Endothelial cell of umbilical vein (primary cell): ENCODE results near the gene HHLA2.

Experiments
- CTCF ChIP-seq, 2 donors: IDR thresholded peaks; 1 replicate in 1 of 2; 2 replicates in 1 of 2; pipeline ENCODE4 v1.5.1; 2011; ENCODE audit warnings: low read length in 2 of 2, mild to moderate bottlenecking in 2 of 2, moderate library complexity in 2 of 2, control low read depth in 1 of 2, inconsistent platforms in 1 of 2, low read depth in 1 of 2; ENCODE audit not compliant: insufficient read depth in 1 of 2; ENCODE audit errors: extremely low read depth in 1 of 2
- EZH2 ChIP-seq: IDR thresholded peaks from 2 replicates; pipeline ENCODE4 v1.6.1; 2012; ENCODE audit warnings: borderline replicate concordance, low read depth, mild to moderate bottlenecking, moderate library complexity, low read length, inconsistent platforms; ENCODE audit not compliant: severe bottlenecking
- FOS ChIP-seq: IDR thresholded peaks from 2 replicates; pipeline ENCODE4 v1.6.1; 2011; ENCODE audit warnings: mild to moderate bottlenecking, low read length, moderate library complexity, borderline replicate concordance; ENCODE audit not compliant: insufficient read depth
- GATA2 ChIP-seq: IDR thresholded peaks from 2 replicates; pipeline ENCODE4 v1.7.0; 2011; ENCODE audit warnings: low read depth, mild to moderate bottlenecking, moderate library complexity, mixed read lengths, low read length; ENCODE audit not compliant: insufficient read length, insufficient read depth
- JUN ChIP-seq: IDR thresholded peaks from 2 replicates; pipeline ENCODE4 v1.6.1; 2011; ENCODE audit warnings: borderline replicate concordance, low read depth; ENCODE audit not compliant: insufficient read length, insufficient read depth
- MAX ChIP-seq: IDR thresholded peaks from 2 replicates; pipeline ENCODE4 v1.6.1; 2011; ENCODE audit not compliant: insufficient read depth, insufficient read length
- MYC ChIP-seq: IDR thresholded peaks from one replicate; pipeline ENCODE4 v1.6.1; 2011; ENCODE audit warnings: mild to moderate bottlenecking, low read depth, low read length
- POLR2A ChIP-seq: IDR thresholded peaks from 2 replicates; pipeline ENCODE4 v1.6.1; 2012; ENCODE audit warnings: low read depth, mild to moderate bottlenecking, control low read depth, low read length
- POLR2AphosphoS5 ChIP-seq: IDR thresholded peaks from 2 replicates; pipeline ENCODE4 v1.6.1; 2012; ENCODE audit warnings: low read depth, mild to moderate bottlenecking, control low read depth, low read length, moderate library complexity; ENCODE audit not compliant: insufficient read depth

DNA sequence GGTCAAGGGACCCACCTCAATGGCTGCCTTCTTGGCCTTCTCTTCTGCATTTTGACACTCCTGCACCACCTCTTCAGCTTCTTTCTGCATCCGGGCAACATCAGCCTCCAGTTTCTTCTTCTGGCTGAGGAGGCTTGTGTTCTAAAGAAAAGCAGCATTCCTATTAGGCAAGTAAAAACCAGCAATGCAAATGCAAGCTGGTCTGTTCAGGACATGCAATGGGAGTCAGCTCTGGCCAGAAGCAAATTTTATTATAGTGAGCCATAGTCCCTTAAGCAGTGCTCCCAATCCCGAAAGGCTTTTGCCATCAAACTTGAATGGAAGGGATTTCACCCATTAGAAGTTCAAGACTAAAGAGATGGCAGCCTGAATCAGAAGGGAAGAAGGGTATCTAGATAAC is 97.7 kb downstream of the HHLA2 start:
- no peak for TF ChIP-seq CTCF (IDR thresholded peaks at IDR 0.05; ENCODE audit: extremely low read depth in 1 of 2, insufficient read depth in 1 of 2, low read depth in 1 of 2, low read length in 2 of 2)
- TF ChIP-seq POLR2AphosphoS5 = no peak
- TF ChIP-seq POLR2A = no peak
- no peak for TF ChIP-seq EZH2
- no peak for TF ChIP-seq MYC
- TF ChIP-seq JUN = no peak
- no peak for TF ChIP-seq GATA2
- TF ChIP-seq MAX = no peak
- no peak for TF ChIP-seq FOS
